SK-N-SH (cell line): ENCODE data around the gene IL16.

Experiments used
- ELF1 ChIP-seq: IDR thresholded peaks from 2 replicates; pipeline ENCODE4 v1.4.0; 2012
- EP300 ChIP-seq, 2 experiments: IDR thresholded peaks; 2 replicates each; pipeline versions ENCODE4 v1.4.0 to v1.6.1; 2012; ENCODE audit warnings: borderline replicate concordance in 1 of 2, low read depth in 1 of 2, low read length in 1 of 2
- EZH2phosphoT487 ChIP-seq: fragments of 200-600 bp; sonication (generic); IDR thresholded peaks from 2 replicates; pipeline ENCODE4 v1.6.1; 2017; ENCODE audit warnings: low read depth, mixed run types, mild to moderate bottlenecking, antibody characterized with exemption, moderate library complexity, borderline replicate concordance
- FOXJ3 ChIP-seq: sonication (generic); formaldehyde crosslinking; IDR thresholded peaks from 2 replicates; pipeline ENCODE4 v1.5.1; 2020; ENCODE audit warnings: mild to moderate bottlenecking, missing genetic modification reagents
- FOXM1 ChIP-seq: IDR thresholded peaks from 2 replicates; pipeline ENCODE4 v1.4.0; 2012; ENCODE audit warnings: low read depth, mild to moderate bottlenecking
- JUND ChIP-seq: IDR thresholded peaks from 2 replicates; pipeline ENCODE4 v1.4.0; 2012
- RAD21 ChIP-seq: IDR thresholded peaks from 2 replicates; pipeline ENCODE4 v1.6.1; 2012; ENCODE audit warnings: mild to moderate bottlenecking, low read length
- RCOR1 ChIP-seq: fragments of 150-350 bp; IDR thresholded peaks from 2 replicates; pipeline ENCODE4 v1.6.1; 2017; ENCODE audit warnings: antibody characterized with exemption, low read length
- SMC3 ChIP-seq: IDR thresholded peaks from 2 replicates; pipeline ENCODE4 v1.6.1; 2012; ENCODE audit warnings: low read depth, low read length, improper control_type of control experiment
- YY1 ChIP-seq: IDR thresholded peaks from 2 replicates; pipeline ENCODE4 v1.4.0; 2012; ENCODE audit warnings: low read depth, mild to moderate bottlenecking
- TF ChIP-seq, protein P1 (sequence below): fragments of 200-600 bp; sonication (generic); IDR thresholded peaks from 2 replicates; pipeline ENCODE4 v1.6.1; 2017; ENCODE audit warnings: antibody characterized with exemption, mild to moderate bottlenecking, moderate library complexity
- TF ChIP-seq, protein P2 (sequence below): IDR thresholded peaks from 2 replicates; pipeline ENCODE4 v1.6.1; 2012; ENCODE audit warnings: mild to moderate bottlenecking, low read depth, low read length, moderate library complexity
- TF ChIP-seq, protein P3 (sequence below): IDR thresholded peaks from 2 replicates; pipeline ENCODE4 v1.4.0; 2012; ENCODE audit warnings: low read depth
- TF ChIP-seq, protein P4 (sequence below): fragments of 150-350 bp; IDR thresholded peaks from 2 replicates; pipeline ENCODE4 v1.6.1; 2017; ENCODE audit warnings: antibody characterized with exemption, low read length, low read depth, borderline replicate concordance

DNA sequence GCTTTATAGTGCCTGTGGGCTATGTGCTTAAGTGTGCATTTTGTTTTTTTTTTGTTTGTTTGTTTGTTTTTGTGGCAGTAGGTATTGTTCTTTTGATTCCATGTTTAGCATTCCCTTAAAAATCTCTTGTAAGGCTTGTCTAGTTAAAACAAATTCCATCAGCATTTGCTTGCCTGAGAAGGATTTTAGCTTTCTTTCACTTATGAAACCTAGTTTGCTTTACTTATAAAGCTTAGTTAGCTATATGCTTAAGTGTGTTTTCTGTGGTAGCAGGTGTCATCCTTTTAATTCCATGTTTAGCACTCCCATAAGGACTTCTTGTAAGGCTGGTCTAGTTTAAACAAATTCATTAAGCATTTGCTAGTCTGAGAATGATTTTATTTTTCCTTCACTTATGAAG lies 17.3 kb downstream of the IL16 start:
- TF ChIP-seq FOXJ3 (CRISPR knock-in tag) (no peak), FOXM1 (no peak), ELF1 (no peak), RCOR1 (no peak), JUND (no peak), YY1 (no peak), RAD21 (no peak), SMC3 (no peak), EP300 (IDR thresholded peaks at IDR 0.05; ENCODE audit: borderline replicate concordance in 1 of 2, low read depth in 1 of 2, low read length in 1 of 2) (no peak), EZH2phosphoT487 (no peak)
- TF ChIP-seq, protein P1, sequence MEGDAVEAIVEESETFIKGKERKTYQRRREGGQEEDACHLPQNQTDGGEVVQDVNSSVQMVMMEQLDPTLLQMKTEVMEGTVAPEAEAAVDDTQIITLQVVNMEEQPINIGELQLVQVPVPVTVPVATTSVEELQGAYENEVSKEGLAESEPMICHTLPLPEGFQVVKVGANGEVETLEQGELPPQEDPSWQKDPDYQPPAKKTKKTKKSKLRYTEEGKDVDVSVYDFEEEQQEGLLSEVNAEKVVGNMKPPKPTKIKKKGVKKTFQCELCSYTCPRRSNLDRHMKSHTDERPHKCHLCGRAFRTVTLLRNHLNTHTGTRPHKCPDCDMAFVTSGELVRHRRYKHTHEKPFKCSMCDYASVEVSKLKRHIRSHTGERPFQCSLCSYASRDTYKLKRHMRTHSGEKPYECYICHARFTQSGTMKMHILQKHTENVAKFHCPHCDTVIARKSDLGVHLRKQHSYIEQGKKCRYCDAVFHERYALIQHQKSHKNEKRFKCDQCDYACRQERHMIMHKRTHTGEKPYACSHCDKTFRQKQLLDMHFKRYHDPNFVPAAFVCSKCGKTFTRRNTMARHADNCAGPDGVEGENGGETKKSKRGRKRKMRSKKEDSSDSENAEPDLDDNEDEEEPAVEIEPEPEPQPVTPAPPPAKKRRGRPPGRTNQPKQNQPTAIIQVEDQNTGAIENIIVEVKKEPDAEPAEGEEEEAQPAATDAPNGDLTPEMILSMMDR: no peak
- TF ChIP-seq, protein P2, sequence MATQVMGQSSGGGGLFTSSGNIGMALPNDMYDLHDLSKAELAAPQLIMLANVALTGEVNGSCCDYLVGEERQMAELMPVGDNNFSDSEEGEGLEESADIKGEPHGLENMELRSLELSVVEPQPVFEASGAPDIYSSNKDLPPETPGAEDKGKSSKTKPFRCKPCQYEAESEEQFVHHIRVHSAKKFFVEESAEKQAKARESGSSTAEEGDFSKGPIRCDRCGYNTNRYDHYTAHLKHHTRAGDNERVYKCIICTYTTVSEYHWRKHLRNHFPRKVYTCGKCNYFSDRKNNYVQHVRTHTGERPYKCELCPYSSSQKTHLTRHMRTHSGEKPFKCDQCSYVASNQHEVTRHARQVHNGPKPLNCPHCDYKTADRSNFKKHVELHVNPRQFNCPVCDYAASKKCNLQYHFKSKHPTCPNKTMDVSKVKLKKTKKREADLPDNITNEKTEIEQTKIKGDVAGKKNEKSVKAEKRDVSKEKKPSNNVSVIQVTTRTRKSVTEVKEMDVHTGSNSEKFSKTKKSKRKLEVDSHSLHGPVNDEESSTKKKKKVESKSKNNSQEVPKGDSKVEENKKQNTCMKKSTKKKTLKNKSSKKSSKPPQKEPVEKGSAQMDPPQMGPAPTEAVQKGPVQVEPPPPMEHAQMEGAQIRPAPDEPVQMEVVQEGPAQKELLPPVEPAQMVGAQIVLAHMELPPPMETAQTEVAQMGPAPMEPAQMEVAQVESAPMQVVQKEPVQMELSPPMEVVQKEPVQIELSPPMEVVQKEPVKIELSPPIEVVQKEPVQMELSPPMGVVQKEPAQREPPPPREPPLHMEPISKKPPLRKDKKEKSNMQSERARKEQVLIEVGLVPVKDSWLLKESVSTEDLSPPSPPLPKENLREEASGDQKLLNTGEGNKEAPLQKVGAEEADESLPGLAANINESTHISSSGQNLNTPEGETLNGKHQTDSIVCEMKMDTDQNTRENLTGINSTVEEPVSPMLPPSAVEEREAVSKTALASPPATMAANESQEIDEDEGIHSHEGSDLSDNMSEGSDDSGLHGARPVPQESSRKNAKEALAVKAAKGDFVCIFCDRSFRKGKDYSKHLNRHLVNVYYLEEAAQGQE: no peak
- TF ChIP-seq, protein P3, sequence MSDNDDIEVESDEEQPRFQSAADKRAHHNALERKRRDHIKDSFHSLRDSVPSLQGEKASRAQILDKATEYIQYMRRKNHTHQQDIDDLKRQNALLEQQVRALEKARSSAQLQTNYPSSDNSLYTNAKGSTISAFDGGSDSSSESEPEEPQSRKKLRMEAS: no peak
- TF ChIP-seq, protein P4, sequence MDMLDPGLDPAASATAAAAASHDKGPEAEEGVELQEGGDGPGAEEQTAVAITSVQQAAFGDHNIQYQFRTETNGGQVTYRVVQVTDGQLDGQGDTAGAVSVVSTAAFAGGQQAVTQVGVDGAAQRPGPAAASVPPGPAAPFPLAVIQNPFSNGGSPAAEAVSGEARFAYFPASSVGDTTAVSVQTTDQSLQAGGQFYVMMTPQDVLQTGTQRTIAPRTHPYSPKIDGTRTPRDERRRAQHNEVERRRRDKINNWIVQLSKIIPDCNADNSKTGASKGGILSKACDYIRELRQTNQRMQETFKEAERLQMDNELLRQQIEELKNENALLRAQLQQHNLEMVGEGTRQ: no peak
